Suprapubic skin (tissue), 4 donors: ENCODE measurements around the gene GK.

ENCODE experiments used
- EP300 ChIP-seq: sonication (generic); formaldehyde crosslinking; IDR thresholded peaks from one replicate; pipeline ENCODE4 v1.6.1; 2017; ENCODE audit warnings: antibody characterized with exemption
- POLR2A ChIP-seq, 2 donors: fragments of 450-650 bp; IDR thresholded peaks; one replicate each; pipeline ENCODE4 v1.6.1; 2017; ENCODE audit warnings: antibody characterized with exemption in 2 of 2, mild to moderate bottlenecking in 2 of 2, moderate library complexity in 2 of 2
- POLR2AphosphoS5 ChIP-seq, 3 donors: sonication (generic); formaldehyde crosslinking; IDR thresholded peaks; one replicate each; pipeline ENCODE4 v1.6.1; 2017; ENCODE audit warnings: antibody characterized with exemption in 3 of 3
- TF ChIP-seq, protein P1 (sequence below), 2 donors: fragments of 200-600 bp in 1 of 2; fragments of 450-650 bp in 1 of 2; sonication (generic) in 1 of 2; IDR thresholded peaks; one replicate each; pipeline ENCODE4 v1.5.1; 2016 to 2019; ENCODE audit warnings: antibody characterized with exemption in 2 of 2, mild to moderate bottlenecking in 1 of 2, moderate library complexity in 1 of 2

DNA sequence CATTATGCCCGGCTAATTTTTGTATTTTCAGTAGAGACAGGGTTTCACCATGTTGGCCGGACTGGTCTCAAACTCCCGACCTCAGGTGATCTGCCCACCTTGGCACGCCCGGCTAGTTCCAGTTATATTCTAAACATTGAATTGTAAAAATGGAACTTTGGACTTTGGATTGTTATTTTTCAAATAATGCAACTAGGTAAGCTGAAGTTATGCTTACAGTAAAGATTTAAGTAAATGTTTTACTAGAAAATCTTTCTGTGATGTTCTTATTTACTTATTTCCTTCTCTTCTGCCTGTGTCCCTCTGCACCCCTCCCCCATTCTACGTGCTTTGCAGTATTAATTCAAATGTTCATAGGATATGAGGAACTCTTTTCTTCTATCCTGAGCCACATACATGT, 26.1 kb downstream of the GK start:
- TF ChIP-seq, protein P1, sequence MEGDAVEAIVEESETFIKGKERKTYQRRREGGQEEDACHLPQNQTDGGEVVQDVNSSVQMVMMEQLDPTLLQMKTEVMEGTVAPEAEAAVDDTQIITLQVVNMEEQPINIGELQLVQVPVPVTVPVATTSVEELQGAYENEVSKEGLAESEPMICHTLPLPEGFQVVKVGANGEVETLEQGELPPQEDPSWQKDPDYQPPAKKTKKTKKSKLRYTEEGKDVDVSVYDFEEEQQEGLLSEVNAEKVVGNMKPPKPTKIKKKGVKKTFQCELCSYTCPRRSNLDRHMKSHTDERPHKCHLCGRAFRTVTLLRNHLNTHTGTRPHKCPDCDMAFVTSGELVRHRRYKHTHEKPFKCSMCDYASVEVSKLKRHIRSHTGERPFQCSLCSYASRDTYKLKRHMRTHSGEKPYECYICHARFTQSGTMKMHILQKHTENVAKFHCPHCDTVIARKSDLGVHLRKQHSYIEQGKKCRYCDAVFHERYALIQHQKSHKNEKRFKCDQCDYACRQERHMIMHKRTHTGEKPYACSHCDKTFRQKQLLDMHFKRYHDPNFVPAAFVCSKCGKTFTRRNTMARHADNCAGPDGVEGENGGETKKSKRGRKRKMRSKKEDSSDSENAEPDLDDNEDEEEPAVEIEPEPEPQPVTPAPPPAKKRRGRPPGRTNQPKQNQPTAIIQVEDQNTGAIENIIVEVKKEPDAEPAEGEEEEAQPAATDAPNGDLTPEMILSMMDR (IDR thresholded peaks at IDR 0.05), result no peak
- TF ChIP-seq POLR2A (IDR thresholded peaks at IDR 0.05) (no peak), POLR2AphosphoS5 (IDR thresholded peaks at IDR 0.05) (no peak), EP300 (no peak)
